ENCODE data around the gene KRTAP16-1. TPM values are rescaled to one million over a fixed set of nuclear protein-coding genes. Genes with fewer than 3 reads are reported as not detected.
"Not testable (repeated sequence)": the region's sequence is repeated elsewhere in the genome, so short reads cannot be mapped to it uniquely, and the experiment has no call there.

KRTAP16-1 gene
- total RNA-seq, 2 experiments from 2014 or later = not detected

- CTCF ChIA-PET = no interaction called here
- H3K9me3 Mint-ChIP-seq (ENCODE audit: low read depth) = no peaks in the 10 kb centered on the region
- no peak overlapping the region for H3K27ac Mint-ChIP-seq
- no peaks in the 10 kb centered on the region for H3K27me3 Mint-ChIP-seq
- POLR2A ChIA-PET = no interaction called here
- peaks cover 5% of the 10 kb centered on the region for H3K4me1 Mint-ChIP-seq
- H3K36me3 Mint-ChIP-seq (ENCODE audit: low read depth) = no peaks in the 10 kb centered on the region
- ATAC-seq (no peak), DNase-seq (no peak)
- H3K4me3 Mint-ChIP-seq = no peak overlapping the region
- intact Hi-C loops (cut with DNase I, micrococcal nuclease) = no loop called here
Measured at GRCh38 chr17:41296846-41297245, 12.3 kb downstream of the KRTAP16-1 start.

GRCh38 chr17:41294016-41294415, 15.1 kb downstream of the KRTAP16-1 start:
- Mint-ChIP-seq H3K27ac (no peak overlapping the region), H3K27me3 (no peaks in the 10 kb centered on the region), H3K36me3 (ENCODE audit: low read depth) (no peaks in the 10 kb centered on the region), H3K4me3 (no peak overlapping the region), H3K9me3 (ENCODE audit: low read depth) (no peaks in the 10 kb centered on the region), H3K4me1 (no peaks in the 10 kb centered on the region)
- CTCF ChIA-PET = no interaction called here
- DNase-seq (no peak), ATAC-seq (no peak)
- POLR2A ChIA-PET = no interaction called here
- intact Hi-C loops (cut with DNase I, micrococcal nuclease) = no loop called here

- intact Hi-C loops (cut with DNase I, micrococcal nuclease) = no loop called here
- Mint-ChIP-seq H3K27ac (no peak overlapping the region), H3K9me3 (ENCODE audit: low read depth) (no peaks in the 10 kb centered on the region), H3K4me3 (no peak overlapping the region), H3K4me1 (peaks cover 14% of the 10 kb centered on the region), H3K36me3 (ENCODE audit: low read depth) (no peaks in the 10 kb centered on the region), H3K27me3 (no peaks in the 10 kb centered on the region)
- no peak for ATAC-seq
- ChIA-PET CTCF (interaction anchor here (0.8 kb wide), 1 partner anchor 206 kb away, joined by 4 read pairs; no protein-coding TSS in a partner anchor), POLR2A (no interaction called here)
- no peak for DNase-seq
Measured at GRCh38 chr17:41287050-41287449, 22.1 kb downstream of the KRTAP16-1 start.

GRCh38 chr17:41284546-41284945, 24.6 kb downstream of the KRTAP16-1 start:
- Mint-ChIP-seq H3K27me3 (no peaks in the 10 kb centered on the region), H3K36me3 (ENCODE audit: low read depth) (no peaks in the 10 kb centered on the region), H3K27ac (no peak overlapping the region), H3K4me1 (peaks cover 14% of the 10 kb centered on the region), H3K4me3 (no peak overlapping the region), H3K9me3 (ENCODE audit: low read depth) (no peaks in the 10 kb centered on the region)
- no peak for DNase-seq
- ATAC-seq = no peak
- intact Hi-C loops (cut with DNase I, micrococcal nuclease) = no loop called here
- POLR2A ChIA-PET = no interaction called here
- CTCF ChIA-PET = no interaction called here

GRCh38 chr17:41284043-41284442, 25.1 kb downstream of the KRTAP16-1 start:
- Mint-ChIP-seq H3K27me3 (no peaks in the 10 kb centered on the region), H3K27ac (no peak overlapping the region), H3K36me3 (ENCODE audit: low read depth) (no peaks in the 10 kb centered on the region), H3K9me3 (ENCODE audit: low read depth) (no peaks in the 10 kb centered on the region), H3K4me1 (peaks cover 14% of the 10 kb centered on the region), H3K4me3 (no peak overlapping the region)
- intact Hi-C loops (cut with DNase I, micrococcal nuclease) = no loop called here
- no peak for DNase-seq
- no peak for ATAC-seq
- ChIA-PET POLR2A (interaction anchor here (0.7 kb wide), 1 partner anchor 74 kb away, joined by 4 read pairs; no protein-coding TSS in a partner anchor), CTCF (no interaction called here)

GRCh38 chr17:41278176-41278955, 30.7 kb downstream of the KRTAP16-1 start:
- Mint-ChIP-seq H3K27ac (no peak overlapping the region), H3K27me3 (peaks cover 8% of the 10 kb centered on the region), H3K36me3 (ENCODE audit: low read depth) (no peaks in the 10 kb centered on the region), H3K9me3 (ENCODE audit: low read depth) (no peaks in the 10 kb centered on the region), H3K4me1 (no peaks in the 10 kb centered on the region), H3K4me3 (no peak overlapping the region)
- ChIA-PET POLR2A (no interaction called here), CTCF (no interaction called here)
- ATAC-seq (no peak), DNase-seq (no peak)
- intact Hi-C loops (cut with DNase I, micrococcal nuclease) = no loop called here

GRCh38 chr17:41275648-41276190, 33.4 kb downstream of the KRTAP16-1 start, which contains the start of gene KRTAP9-7:
Gene KRTAP9-7, plus strand, starts transcription at chr17:41275698. Its CDS starts 0 bp downstream, at chr17:41275698.
- intact Hi-C loops (cut with DNase I, micrococcal nuclease) = loop anchor here in 1 of 2 experiments (1.0 kb wide), 1 partner anchor 14 kb away; no protein-coding TSS in a partner anchor
- H3K36me3 Mint-ChIP-seq (ENCODE audit: low read depth); ATAC-seq; DNase-seq; H3K9me3 Mint-ChIP-seq (ENCODE audit: low read depth); H3K27me3 Mint-ChIP-seq; POLR2A ChIA-PET; H3K4me3 Mint-ChIP-seq; H3K4me1 Mint-ChIP-seq; H3K27ac Mint-ChIP-seq: not testable (repeated sequence)
- CTCF ChIA-PET = interaction anchor here (0.7 kb wide), 1 partner anchor 1943 kb away, joined by 4 read pairs; no protein-coding TSS in a partner anchor

GRCh38 chr17:41271858-41272257, 37.3 kb downstream of the KRTAP16-1 start:
- ATAC-seq (no peak), DNase-seq (no peak)
- H3K4me3 Mint-ChIP-seq = no peak overlapping the region
- peaks cover 7% of the 10 kb centered on the region for H3K27me3 Mint-ChIP-seq
- H3K27ac Mint-ChIP-seq = no peak overlapping the region
- ChIA-PET CTCF (no interaction called here), POLR2A (no interaction called here)
- intact Hi-C loops (cut with DNase I, micrococcal nuclease) = no loop called here
- no peaks in the 10 kb centered on the region for H3K4me1 Mint-ChIP-seq
- H3K36me3 Mint-ChIP-seq (ENCODE audit: low read depth) = no peaks in the 10 kb centered on the region
- no peaks in the 10 kb centered on the region for H3K9me3 Mint-ChIP-seq (ENCODE audit: low read depth)

GRCh38 chr17:41271323-41271722, 37.8 kb downstream of the KRTAP16-1 start:
- H3K4me1 Mint-ChIP-seq; POLR2A ChIA-PET; ATAC-seq; CTCF ChIA-PET; H3K27ac Mint-ChIP-seq; H3K36me3 Mint-ChIP-seq (ENCODE audit: low read depth); intact Hi-C loops (cut with DNase I, micrococcal nuclease); H3K27me3 Mint-ChIP-seq; H3K4me3 Mint-ChIP-seq; H3K9me3 Mint-ChIP-seq (ENCODE audit: low read depth); DNase-seq: not testable (repeated sequence)

GRCh38 chr17:41267711-41268110, 41.4 kb downstream of the KRTAP16-1 start:
- ChIA-PET POLR2A (no interaction called here), CTCF (no interaction called here)
- H3K4me3 Mint-ChIP-seq = no peak overlapping the region

GRCh38 chr17:41265078-41265477, 44.0 kb downstream of the KRTAP16-1 start, which contains the start of gene KRTAP9-6:
Gene KRTAP9-6, plus strand, starts transcription at chr17:41265378. Its CDS starts 0 bp downstream, at chr17:41265378.
- Mint-ChIP-seq H3K4me3 (no peak within 1 kb of the TSS), H3K27me3 (no peaks in the 10 kb centered on the region), H3K27ac (no peak within 1 kb of the TSS), H3K4me1 (peaks cover 18% of the 10 kb centered on the region), H3K36me3 (ENCODE audit: low read depth) (no peaks in the 10 kb centered on the region), H3K9me3 (ENCODE audit: low read depth) (no peaks in the 10 kb centered on the region)
- intact Hi-C loops (cut with DNase I, micrococcal nuclease) = no loop called here
- DNase-seq = no peak
- ChIA-PET POLR2A (no interaction called here), CTCF (no interaction called here)
- ATAC-seq = no peak

More at GRCh38 chr17:41267711-41268110, 41.4 kb downstream of the KRTAP16-1 start:
- DNase-seq = no peak
- ATAC-seq = no peak
- Mint-ChIP-seq H3K9me3 (ENCODE audit: low read depth) (no peaks in the 10 kb centered on the region), H3K27ac (no peak overlapping the region), H3K4me1 (peaks cover 3% of the 10 kb centered on the region), H3K27me3 (no peaks in the 10 kb centered on the region), H3K36me3 (ENCODE audit: low read depth) (no peaks in the 10 kb centered on the region)
- intact Hi-C loops (cut with DNase I, micrococcal nuclease) = no loop called here

- intact Hi-C loops (cut with DNase I, micrococcal nuclease) = no loop called here
- H3K27ac Mint-ChIP-seq = no peak overlapping the region
- no peak for ATAC-seq
- DNase-seq = no peak
- H3K4me1 Mint-ChIP-seq = peaks cover 18% of the 10 kb centered on the region
- no peaks in the 10 kb centered on the region for H3K27me3 Mint-ChIP-seq
- CTCF ChIA-PET = no interaction called here
- POLR2A ChIA-PET = no interaction called here
- H3K9me3 Mint-ChIP-seq (ENCODE audit: low read depth) = no peaks in the 10 kb centered on the region
- H3K4me3 Mint-ChIP-seq = no peak overlapping the region
- H3K36me3 Mint-ChIP-seq (ENCODE audit: low read depth) = no peaks in the 10 kb centered on the region
Measured at GRCh38 chr17:41264599-41264998, 44.5 kb downstream of the KRTAP16-1 start.
